H9 (cell line): Measurements from ENCODE around the gene RUNX1. TPM values are rescaled to one million over a fixed set of nuclear protein-coding genes. Genes with fewer than 3 reads are reported as not detected.

Experiments used
- DNase-seq: peaks from one replicate; pipeline ENCODE4 v3.0.0-alpha.2; 2017
- H2AFZ ChIP-seq: one replicate; pipeline ENCODE4 v1.6.1; 2013; ENCODE audit warnings: mild to moderate bottlenecking, low read length, control low read depth, moderate library complexity
- H2AK5ac ChIP-seq: 2 replicates; pipeline ENCODE4 v1.6.1; 2013; ENCODE audit warnings: low read length, control low read depth, mixed read lengths; ENCODE audit not compliant: insufficient read length
- H2BK120ac ChIP-seq: one replicate; pipeline ENCODE4 v1.6.1; 2013; ENCODE audit warnings: low read depth, mild to moderate bottlenecking, low read length, control low read depth, inconsistent platforms; ENCODE audit not compliant: poor library complexity, severe bottlenecking
- H2BK12ac ChIP-seq: 2 replicates; pipeline ENCODE4 v1.6.1; 2013; ENCODE audit warnings: low read length, control low read depth, mixed read lengths, low read depth; ENCODE audit not compliant: insufficient read length
- H2BK15ac ChIP-seq: 2 replicates; pipeline ENCODE4 v1.6.1; 2013; ENCODE audit warnings: low read depth, low read length, control low read depth
- H2BK20ac ChIP-seq: one replicate; pipeline ENCODE4 v1.6.1; 2013; ENCODE audit warnings: low read depth, mild to moderate bottlenecking, low read length, control low read depth, inconsistent platforms; ENCODE audit not compliant: poor library complexity, severe bottlenecking
- H2BK5ac ChIP-seq: 2 replicates; pipeline ENCODE4 v1.6.1; 2013; ENCODE audit warnings: low read length, control low read depth, mixed read lengths; ENCODE audit not compliant: insufficient read length
- H3K14ac ChIP-seq: 2 replicates; pipeline ENCODE4 v1.6.1; 2013; ENCODE audit warnings: low read length, control low read depth; ENCODE audit not compliant: insufficient read depth
- H3K18ac ChIP-seq: 2 replicates; pipeline ENCODE4 v1.6.1; 2013; ENCODE audit warnings: low read depth, mild to moderate bottlenecking, mixed read lengths, low read length, control low read depth; ENCODE audit not compliant: insufficient read length
- H3K23ac ChIP-seq: 2 replicates; pipeline ENCODE4 v1.6.1; 2013; ENCODE audit warnings: low read length, control low read depth, mixed read lengths, low read depth; ENCODE audit not compliant: insufficient read length
- H3K23me2 ChIP-seq: 2 replicates; pipeline ENCODE4 v1.6.1; 2013; ENCODE audit warnings: low read depth, mild to moderate bottlenecking, mixed read lengths, low read length, control low read depth; ENCODE audit not compliant: insufficient read length, poor library complexity, severe bottlenecking
- H3K27ac ChIP-seq: 2 replicates; pipeline ENCODE4 v1.5.1; 2013; ENCODE audit warnings: low read length, control low read depth, mixed read lengths, low read depth; ENCODE audit not compliant: insufficient read length
- H3K27me3 ChIP-seq: 2 replicates; pipeline ENCODE4 v1.6.1; 2013; ENCODE audit warnings: low read length, control low read depth, inconsistent platforms; ENCODE audit not compliant: insufficient read depth
- H3K4ac ChIP-seq: 2 replicates; pipeline ENCODE4 v1.6.1; 2013; ENCODE audit warnings: low read depth, mild to moderate bottlenecking, control low read depth, inconsistent platforms, low read length, moderate library complexity
- H3K4me1 ChIP-seq: 2 replicates; pipeline ENCODE4 v1.6.1; 2013; ENCODE audit warnings: low read length, control low read depth, inconsistent platforms; ENCODE audit not compliant: insufficient read depth
- H3K4me2 ChIP-seq: 2 replicates; pipeline ENCODE4 v1.6.1; 2013; ENCODE audit warnings: low read length, control low read depth, mixed read lengths; ENCODE audit not compliant: insufficient read length, insufficient read depth
- H3K56ac ChIP-seq: 2 replicates; pipeline ENCODE4 v1.6.1; 2013; ENCODE audit warnings: low read depth, mild to moderate bottlenecking, mixed read lengths, low read length, control low read depth; ENCODE audit not compliant: insufficient read length
- H3K79me1 ChIP-seq: 2 replicates; pipeline ENCODE4 v1.6.1; 2013; ENCODE audit warnings: low read depth, mild to moderate bottlenecking, moderate library complexity, low read length, control low read depth, inconsistent platforms; ENCODE audit not compliant: insufficient read depth, poor library complexity, severe bottlenecking
- H3K79me2 ChIP-seq: 2 replicates; pipeline ENCODE4 v1.6.1; 2013; ENCODE audit warnings: low read length, control low read depth, inconsistent platforms; ENCODE audit not compliant: insufficient read depth
- H3K9ac ChIP-seq: 2 replicates; pipeline ENCODE4 v1.6.1; 2013; ENCODE audit warnings: low read length, control low read depth, mixed read lengths; ENCODE audit not compliant: insufficient read length; ENCODE audit errors: extremely low read depth
- H3K9me3 ChIP-seq: one replicate; pipeline ENCODE4 v1.6.1; 2013; ENCODE audit warnings: low read depth, low read length, inconsistent platforms; ENCODE audit not compliant: control insufficient read depth
- H3T11ph ChIP-seq: one replicate; pipeline ENCODE4 v1.6.1; 2013; ENCODE audit warnings: mild to moderate bottlenecking, low read length, control low read depth, inconsistent platforms
- H4K20me1 ChIP-seq: one replicate; pipeline ENCODE4 v1.6.1; 2013; ENCODE audit not compliant: control insufficient read depth, insufficient read length, insufficient read depth
- H4K5ac ChIP-seq: 2 replicates; pipeline ENCODE4 v1.6.1; 2013; ENCODE audit warnings: low read depth, mild to moderate bottlenecking, mixed read lengths, low read length, control low read depth; ENCODE audit not compliant: insufficient read length
- H4K8ac ChIP-seq: replicated peaks from 2 replicates; pipeline ENCODE4 v1.6.1; 2013; ENCODE audit warnings: low read length, control low read depth, mixed read lengths, low read depth; ENCODE audit not compliant: insufficient read length
- H4K91ac ChIP-seq: 2 replicates; pipeline ENCODE4 v1.6.1; 2013; ENCODE audit warnings: low read depth, mild to moderate bottlenecking, moderate library complexity, mixed read lengths, low read length, control low read depth; ENCODE audit not compliant: insufficient read length
- H3K27ac Mint-ChIP-seq, 3 experiments: 2 replicates in 2 of 3; 3 replicates in 1 of 3; pipeline ENCODE4 v1.8.0; 2020 to 2021; ENCODE audit warnings: mixed read lengths in 3 of 3, mild to moderate bottlenecking in 1 of 3, moderate library complexity in 1 of 3
- H3K27me3 Mint-ChIP-seq: 2 replicates; pipeline ENCODE4 v1.8.0; 2021; ENCODE audit warnings: low read depth, mild to moderate bottlenecking, moderate library complexity, mixed read lengths
- H3K36me3 Mint-ChIP-seq, 3 experiments: 2 replicates in 2 of 3; 3 replicates in 1 of 3; pipeline ENCODE4 v1.8.0; 2020 to 2021; ENCODE audit warnings: low read depth in 3 of 3, mixed read lengths in 3 of 3; ENCODE audit not compliant: insufficient read depth in 1 of 3
- H3K4me1 Mint-ChIP-seq, 2 experiments: 2 replicates each; pipeline ENCODE4 v1.8.0; 2020; ENCODE audit warnings: mixed read lengths in 2 of 2
- H3K4me3 Mint-ChIP-seq, 2 experiments: 2 replicates in 1 of 2; 3 replicates in 1 of 2; pipeline ENCODE4 v1.8.0; 2020 to 2021; ENCODE audit warnings: mild to moderate bottlenecking in 2 of 2, mixed read lengths in 2 of 2, moderate library complexity in 1 of 2
- H3K9me3 Mint-ChIP-seq, 2 experiments: 2 replicates in 1 of 2; 3 replicates in 1 of 2; pipeline ENCODE4 v1.8.0; 2020; ENCODE audit warnings: mild to moderate bottlenecking in 2 of 2, mixed read lengths in 2 of 2, moderate library complexity in 1 of 2
- WGBS: extraction: QIAGEN DNeasy Blood & Tissue Kit; methylation state at CpG from one replicate; pipeline ENCODE4 v1.1.7; 2013; ENCODE audit warnings: missing lambda C conversion rate, low lambda C conversion rate, mixed read lengths; ENCODE audit not compliant: insufficient read length; ENCODE audit errors: extremely low coverage; 5-methylcytosine and 5-hydroxymethylcytosine counted together
- total RNA-seq: library from RNA; stranded (reverse); gene quantifications from 2 replicates; pipeline ENCODE4 v1.2.1, GENCODE V29; 2021
- TF ChIP-seq, protein P1 (sequence below): fragments of 200-600 bp; sonication (generic); conservative IDR thresholded peaks from 3 replicates; pipeline ENCODE4 v1.8.0; 2021; ENCODE audit warnings: antibody characterized with exemption, mild to moderate bottlenecking

RUNX1 gene
- total RNA-seq, 1 experiment from 2014 or later, result 0.72 TPM

GRCh38 chr21:34790834-34791233 lies 258.3 kb downstream of the RUNX1 start:
- Histone ChIP-seq H3T11ph (no peak overlapping the region), H3K9ac (no peak overlapping the region), H4K8ac (no peak overlapping the region), H3K4me2 (no peak overlapping the region), H3K9me3 (no peaks in the 10 kb centered on the region), H4K91ac (no peak overlapping the region), H3K56ac (no peak overlapping the region), H3K14ac (no peak overlapping the region), H2BK20ac (no peak overlapping the region), H2BK5ac (no peak overlapping the region), H3K27ac (no peak overlapping the region), H4K20me1 (no peaks in the 10 kb centered on the region), H2BK120ac (no peak overlapping the region), H3K79me2 (no peaks in the 10 kb centered on the region), H3K23me2 (no peaks in the 10 kb centered on the region), H2AK5ac (no peak overlapping the region), H3K4ac (no peak overlapping the region), H2BK12ac (no peak overlapping the region), H3K27me3 (no peaks in the 10 kb centered on the region), H3K23ac (no peak overlapping the region), H4K5ac (no peak overlapping the region), H2AFZ (no peak overlapping the region), H3K79me1 (no peaks in the 10 kb centered on the region), H3K18ac (no peak overlapping the region), H2BK15ac (no peak overlapping the region), H3K4me1 (no peaks in the 10 kb centered on the region)
- no CpG with 5 or more reads among the region's 3 CpGs for WGBS
- DNase-seq, result no peak
- TF ChIP-seq, protein P1, sequence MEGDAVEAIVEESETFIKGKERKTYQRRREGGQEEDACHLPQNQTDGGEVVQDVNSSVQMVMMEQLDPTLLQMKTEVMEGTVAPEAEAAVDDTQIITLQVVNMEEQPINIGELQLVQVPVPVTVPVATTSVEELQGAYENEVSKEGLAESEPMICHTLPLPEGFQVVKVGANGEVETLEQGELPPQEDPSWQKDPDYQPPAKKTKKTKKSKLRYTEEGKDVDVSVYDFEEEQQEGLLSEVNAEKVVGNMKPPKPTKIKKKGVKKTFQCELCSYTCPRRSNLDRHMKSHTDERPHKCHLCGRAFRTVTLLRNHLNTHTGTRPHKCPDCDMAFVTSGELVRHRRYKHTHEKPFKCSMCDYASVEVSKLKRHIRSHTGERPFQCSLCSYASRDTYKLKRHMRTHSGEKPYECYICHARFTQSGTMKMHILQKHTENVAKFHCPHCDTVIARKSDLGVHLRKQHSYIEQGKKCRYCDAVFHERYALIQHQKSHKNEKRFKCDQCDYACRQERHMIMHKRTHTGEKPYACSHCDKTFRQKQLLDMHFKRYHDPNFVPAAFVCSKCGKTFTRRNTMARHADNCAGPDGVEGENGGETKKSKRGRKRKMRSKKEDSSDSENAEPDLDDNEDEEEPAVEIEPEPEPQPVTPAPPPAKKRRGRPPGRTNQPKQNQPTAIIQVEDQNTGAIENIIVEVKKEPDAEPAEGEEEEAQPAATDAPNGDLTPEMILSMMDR, result no peak
- H3K4me1 Mint-ChIP-seq, result peaks cover 11 to 13% of the 10 kb centered on the region in 2 experiments
- H3K36me3 Mint-ChIP-seq, result no peaks in the 10 kb centered on the region
- H3K27ac Mint-ChIP-seq, result no peak overlapping the region
- H3K27me3 Mint-ChIP-seq, result peaks cover 9% of the 10 kb centered on the region
- H3K9me3 Mint-ChIP-seq, result no peaks in the 10 kb centered on the region
- no peak overlapping the region for H3K4me3 Mint-ChIP-seq
